Posterior vena cava (tissue), 2 donors: ENCODE results near the gene SEMA3G. TPM values are rescaled to one million over a fixed set of nuclear protein-coding genes. Genes with fewer than 3 reads are reported as not detected.

Experiments
- DNase-seq: peaks from one replicate; pipeline ENCODE4 v3.0.0-alpha.2; 2020; ENCODE audit warnings: low spot score
- intact Hi-C, 2 donors: fragments of 100-400 bp; cut with DNase I; formaldehyde crosslinking; loops; one replicate each; pipeline versions ENCODE4 v1.14.1 to v1.14.2; 2022 to 2023
- total RNA-seq, 2 donors: library from RNA; stranded (reverse); fragmentation: NEBNext Ultra II Directional; extraction: Animal tissue kit (Norgen Biotek cat#: 25700); gene quantifications; one replicate each; pipeline ENCODE4 v1.2.1, GENCODE V29; 2021
- donor health status: DM: yes; HTN: yes; CAD: no.
- donor health status: DM: yes; HTN: yes; CAD: no.

The SEMA3G gene
- total RNA-seq, 2 donors from 2014 or later = 12.4 to 17.7 TPM

GRCh38 chr3:52388933-52389332 is 56.0 kb downstream of the SEMA3G start:
- no peak for DNase-seq
- intact Hi-C loops = no loop called here

DNA sequence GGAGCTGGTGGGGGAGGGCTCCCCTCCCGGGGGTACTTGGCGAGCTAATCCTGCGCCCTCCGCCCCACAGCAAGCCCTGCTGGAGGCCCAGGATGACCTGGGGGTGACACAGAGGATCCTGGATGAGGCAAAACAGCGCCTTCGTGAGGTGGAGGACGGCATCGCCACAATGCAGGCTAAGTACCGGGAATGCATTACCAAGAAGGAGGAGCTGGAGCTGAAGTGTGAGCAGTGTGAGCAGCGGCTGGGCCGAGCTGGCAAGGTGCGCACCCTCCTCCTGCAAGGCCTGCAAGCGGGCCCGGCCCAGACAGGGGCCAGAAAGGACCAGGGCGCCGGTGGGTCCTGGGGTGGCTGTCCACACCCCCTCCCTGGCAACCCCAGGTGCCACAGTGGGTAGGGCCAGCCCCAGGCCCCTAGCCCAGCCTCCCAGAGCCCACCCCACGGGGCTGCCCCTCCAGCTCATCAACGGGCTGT is 56.5 kb downstream of the SEMA3G start:
- intact Hi-C loops = no loop called here
- DNase-seq = no peak

DNA sequence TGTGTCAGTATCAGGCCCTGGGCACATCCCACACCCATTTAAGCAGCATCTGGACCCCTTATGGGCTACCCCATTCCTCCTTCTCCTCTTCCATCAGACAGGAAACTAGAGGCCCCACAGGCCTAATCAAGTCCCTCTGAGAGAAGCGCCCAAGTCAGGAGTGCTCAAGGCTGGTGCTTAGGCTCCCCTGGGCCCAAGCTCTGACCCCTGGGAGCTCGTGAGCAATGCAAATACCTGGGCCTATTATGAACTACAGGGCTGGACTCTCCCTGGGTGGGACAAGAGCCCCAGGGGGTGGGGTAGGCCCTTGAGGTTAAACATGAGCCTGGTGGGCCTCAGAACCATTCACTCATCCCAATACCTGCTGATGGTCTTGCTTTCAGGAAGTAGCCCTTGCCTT is 57.4 kb downstream of the SEMA3G start:
- no peak for DNase-seq
- intact Hi-C loops = no loop called here

GRCh38 chr3:52385157-52385556 is 59.7 kb downstream of the SEMA3G start:
- intact Hi-C loops = no loop called here
- DNase-seq = no peak

DNA sequence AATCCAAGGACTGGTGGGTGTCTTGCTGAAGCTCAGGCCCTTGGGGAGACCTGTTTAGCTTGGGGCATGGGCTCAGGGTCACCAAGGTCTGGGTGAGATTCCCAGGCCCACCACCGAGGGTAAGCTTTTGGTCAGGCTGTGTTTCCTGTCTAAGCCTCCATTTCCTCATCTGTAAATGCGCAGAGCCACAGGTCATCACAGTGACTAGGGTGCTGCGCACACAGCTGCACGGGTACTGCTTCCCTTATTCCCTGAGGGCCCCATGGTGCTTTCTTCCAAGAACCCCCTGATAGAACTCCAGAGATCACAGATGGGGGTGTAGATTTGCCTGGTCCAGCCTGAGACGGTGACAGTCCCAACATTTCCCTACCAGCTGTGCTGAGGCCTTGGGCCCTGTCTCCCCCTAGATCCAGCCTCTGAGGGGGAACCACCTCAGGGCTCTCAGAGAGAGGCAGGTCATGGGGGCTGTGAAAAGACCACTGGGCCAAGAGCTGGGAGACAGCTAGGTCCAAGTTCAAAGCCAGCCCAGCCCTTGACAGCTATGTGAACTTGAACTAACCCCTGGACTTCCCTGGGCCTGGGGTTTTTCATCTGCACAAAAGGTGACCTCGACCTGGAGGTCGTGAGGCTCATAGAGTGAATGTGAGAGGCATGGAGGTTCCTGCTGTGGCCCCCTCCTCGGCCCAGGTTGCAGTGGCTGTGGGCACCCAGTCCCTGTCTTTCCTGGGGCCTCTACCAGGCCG is 60.7 kb downstream of the SEMA3G start:
- no peak for DNase-seq
- intact Hi-C loops = no loop called here

GRCh38 chr3:52383446-52383845 is 61.5 kb downstream of the SEMA3G start:
- intact Hi-C loops = no loop called here
- DNase-seq = no peak

Other genes starting within 250 kb of the SEMA3G start
- gene ALAS1, start 246.9 kb downstream of the SEMA3G start, total RNA-seq = 10 to 100 TPM; 28.5 to 31.4 TPM
- under 1 TPM; 0.46 to 0.52 TPM for gene TLR9, start 219.5 kb downstream of the SEMA3G start, total RNA-seq
- 10 to 100 TPM; 40.0 to 51.0 TPM for gene TWF2, start 205.9 kb downstream of the SEMA3G start, total RNA-seq
- 10 to 100 TPM; 21.1 to 28.8 TPM for gene PPM1M, start 199.3 kb downstream of the SEMA3G start, total RNA-seq
- gene WDR82, start 166.5 kb downstream of the SEMA3G start, total RNA-seq = 10 to 100 TPM; 58.4 to 72.6 TPM
- gene GLYCTK, start 157.3 kb downstream of the SEMA3G start, total RNA-seq = 1 to 10 TPM; 6.8 to 8.7 TPM
- gene DNAH1, start 128.8 kb downstream of the SEMA3G start, total RNA-seq = 1 to 10 TPM; 7.2 to 9.4 TPM
- gene BAP1, start 35.1 kb downstream of the SEMA3G start, total RNA-seq = 10 to 100 TPM; 53.0 to 55.1 TPM
- gene PHF7, start 34.4 kb downstream of the SEMA3G start, total RNA-seq = 1 to 10 TPM; 6.4 to 9.2 TPM
- 1 to 10 TPM; 3.5 to 5.5 TPM for gene TNNC1, start 8.9 kb upstream of the SEMA3G start, total RNA-seq
- gene NISCH, start 10.5 kb upstream of the SEMA3G start, total RNA-seq = 10 to 100 TPM; 53.0 to 65.2 TPM
- gene STAB1, start 50.2 kb upstream of the SEMA3G start, total RNA-seq = 100 to 1,000 TPM; 303 to 498 TPM
- 10 to 100 TPM; 42.7 to 48.6 TPM for gene NT5DC2, start 88.8 kb upstream of the SEMA3G start, total RNA-seq
- gene UQCC5, start 91.5 kb upstream of the SEMA3G start, total RNA-seq = 10 to 100 TPM; 13.8 to 22.8 TPM
- 10 to 100 TPM; 63.8 to 78.1 TPM for gene PBRM1, start 240.8 kb upstream of the SEMA3G start, total RNA-seq
- gene GNL3, start 240.9 kb upstream of the SEMA3G start, total RNA-seq = 10 to 100 TPM; 46.1 to 50.5 TPM